Measurements from ENCODE around the gene CHDH.

Gene CHDH, protein sequence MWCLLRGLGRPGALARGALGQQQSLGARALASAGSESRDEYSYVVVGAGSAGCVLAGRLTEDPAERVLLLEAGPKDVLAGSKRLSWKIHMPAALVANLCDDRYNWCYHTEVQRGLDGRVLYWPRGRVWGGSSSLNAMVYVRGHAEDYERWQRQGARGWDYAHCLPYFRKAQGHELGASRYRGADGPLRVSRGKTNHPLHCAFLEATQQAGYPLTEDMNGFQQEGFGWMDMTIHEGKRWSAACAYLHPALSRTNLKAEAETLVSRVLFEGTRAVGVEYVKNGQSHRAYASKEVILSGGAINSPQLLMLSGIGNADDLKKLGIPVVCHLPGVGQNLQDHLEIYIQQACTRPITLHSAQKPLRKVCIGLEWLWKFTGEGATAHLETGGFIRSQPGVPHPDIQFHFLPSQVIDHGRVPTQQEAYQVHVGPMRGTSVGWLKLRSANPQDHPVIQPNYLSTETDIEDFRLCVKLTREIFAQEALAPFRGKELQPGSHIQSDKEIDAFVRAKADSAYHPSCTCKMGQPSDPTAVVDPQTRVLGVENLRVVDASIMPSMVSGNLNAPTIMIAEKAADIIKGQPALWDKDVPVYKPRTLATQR

DNA sequence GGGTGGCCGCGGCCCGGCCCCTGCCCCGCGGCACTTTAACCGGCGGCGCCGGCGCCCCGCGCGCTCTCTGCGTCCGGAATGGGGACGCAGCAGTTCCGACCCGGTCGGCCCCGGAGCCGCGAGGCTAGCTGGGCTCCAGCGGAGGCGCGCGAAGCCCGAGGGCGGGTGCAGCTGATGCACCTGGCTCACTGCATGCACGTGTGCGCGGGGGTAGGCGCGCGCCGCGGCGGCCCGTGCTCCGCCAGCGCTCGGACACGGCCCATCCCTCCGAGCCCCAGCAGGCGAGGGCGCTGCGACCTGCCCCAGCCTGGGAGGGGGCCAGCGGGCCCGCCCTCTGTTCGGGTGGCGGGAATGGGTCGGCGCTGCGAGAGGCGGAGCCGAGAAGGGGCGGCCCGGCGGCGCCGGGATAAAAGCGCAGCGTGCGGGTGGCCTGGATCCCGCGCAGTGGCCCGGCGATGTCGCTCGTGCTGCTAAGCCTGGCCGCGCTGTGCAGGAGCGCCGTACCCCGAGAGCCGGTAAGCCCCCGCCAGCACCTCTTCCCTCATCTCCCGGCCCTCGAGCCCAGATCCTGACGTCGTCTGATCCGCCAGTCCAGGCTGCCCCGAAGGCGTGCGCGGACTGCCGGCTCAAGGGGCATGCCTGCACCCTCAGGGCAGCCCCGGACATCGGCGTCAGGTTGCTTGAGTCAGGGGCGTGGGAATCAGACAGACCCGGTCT is at the start of gene CHDH, which contains the start of gene IL17RB:
CHDH (minus strand) TSS at position 286 of the 717 bp plus-strand sequence. CDS start 22,411 bp downstream, outside the sequence.
IL17RB (plus strand) TSS at position 435 of the 717 bp plus-strand sequence; CDS start at position 456, 21 bp downstream.
- no peak for DNase-seq

GRCh38 chr3:53892286-53892637 is 46.0 kb upstream of the CHDH start:
- DNase-seq = no peak

- peak; percentile 99 for DNase-seq
Measured at GRCh38 chr3:53891497-53892285, 45.5 kb upstream of the CHDH start, which contains the start of gene SELENOK. Gene SELENOK, minus strand, starts transcription at chr3:53891859.

DNA sequence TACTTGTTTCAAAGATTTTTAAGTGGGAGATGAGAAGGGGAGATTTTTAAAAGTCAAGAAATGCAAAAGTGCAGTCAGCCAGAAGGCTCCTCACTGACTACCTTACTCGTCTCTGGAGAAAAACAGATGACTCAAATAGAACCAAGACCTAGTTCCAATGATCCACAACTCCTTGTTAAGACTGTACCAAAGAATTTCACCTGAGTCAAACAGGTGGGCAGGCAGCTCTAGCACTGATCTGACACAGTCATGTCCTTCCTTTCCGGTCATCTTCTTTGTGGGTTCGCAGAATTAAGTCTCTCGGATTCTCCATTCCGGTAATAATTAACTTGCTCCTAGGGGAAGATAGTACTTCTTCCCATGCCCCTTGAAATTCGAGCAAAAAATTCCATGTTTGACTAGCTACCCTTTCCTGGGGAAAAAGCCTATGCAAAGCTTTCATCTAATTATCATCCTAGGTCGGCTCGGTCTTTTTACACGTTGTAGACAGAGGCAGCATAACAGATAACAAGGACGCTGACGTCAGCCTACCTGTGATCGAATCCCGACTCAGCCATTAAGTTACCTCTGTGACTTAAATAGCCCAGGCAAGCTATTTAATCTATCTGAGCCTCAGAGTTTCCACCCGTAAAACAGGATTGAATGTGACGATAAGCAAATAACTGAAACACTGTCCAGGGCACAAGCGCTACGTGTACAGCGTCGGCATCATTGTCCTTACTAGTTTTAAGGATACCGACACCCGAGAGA is 44.7 kb upstream of the CHDH start:
- DNase-seq = peak; percentile 65

GRCh38 chr3:53888232-53888631 is 42.0 kb upstream of the CHDH start:
- peak; percentile 81 for DNase-seq

DNA sequence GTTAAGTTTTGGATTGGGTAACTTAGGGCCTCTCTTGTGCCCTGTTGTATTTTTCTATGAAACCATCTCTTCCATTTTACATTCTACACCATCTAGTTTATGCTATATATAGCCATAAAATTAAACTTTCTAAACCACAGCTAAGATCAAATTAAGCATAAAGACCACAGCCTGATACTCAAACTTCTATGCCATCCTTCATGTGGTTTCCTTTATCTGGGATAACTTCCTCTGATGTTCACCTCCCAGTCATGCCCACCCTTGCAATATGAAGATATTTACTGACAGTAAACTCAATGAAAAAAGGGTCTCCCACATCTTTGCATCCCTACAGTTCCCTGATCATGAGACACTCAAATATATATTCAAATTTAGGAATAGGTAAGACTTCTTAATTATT is 41.2 kb upstream of the CHDH start:
- DNase-seq = no peak

DNA sequence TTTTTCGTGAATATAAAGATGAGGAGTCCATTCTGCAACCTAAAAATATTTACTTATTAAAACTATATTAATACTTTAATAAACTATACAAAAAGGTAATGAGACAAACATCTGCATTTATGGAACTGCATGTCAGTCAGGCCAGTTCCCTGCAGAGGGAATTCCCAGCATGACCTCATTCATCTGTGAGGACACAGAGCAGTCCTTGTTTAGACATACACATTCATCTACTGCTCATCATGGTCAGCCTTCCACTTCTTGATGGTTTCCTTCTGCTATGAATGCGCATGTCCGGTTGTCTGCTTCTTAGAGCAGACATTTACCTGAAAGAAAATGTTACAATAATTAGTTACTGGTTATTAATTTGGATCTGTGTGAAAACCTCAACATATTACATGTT is 39.0 kb upstream of the CHDH start:
- no peak for DNase-seq

GRCh38 chr3:53884623-53885022 is 38.4 kb upstream of the CHDH start:
- no peak for DNase-seq

- DNase-seq = no peak
Measured at GRCh38 chr3:53883008-53883407, 36.8 kb upstream of the CHDH start.

GRCh38 chr3:53881691-53882593 is 35.7 kb upstream of the CHDH start, which contains the start of gene ACTR8:
Gene ACTR8, minus strand, starts transcription at chr3:53882152. Its CDS starts 51 bp downstream, at chr3:53882101.
- peak; percentile 78 for DNase-seq

DNA sequence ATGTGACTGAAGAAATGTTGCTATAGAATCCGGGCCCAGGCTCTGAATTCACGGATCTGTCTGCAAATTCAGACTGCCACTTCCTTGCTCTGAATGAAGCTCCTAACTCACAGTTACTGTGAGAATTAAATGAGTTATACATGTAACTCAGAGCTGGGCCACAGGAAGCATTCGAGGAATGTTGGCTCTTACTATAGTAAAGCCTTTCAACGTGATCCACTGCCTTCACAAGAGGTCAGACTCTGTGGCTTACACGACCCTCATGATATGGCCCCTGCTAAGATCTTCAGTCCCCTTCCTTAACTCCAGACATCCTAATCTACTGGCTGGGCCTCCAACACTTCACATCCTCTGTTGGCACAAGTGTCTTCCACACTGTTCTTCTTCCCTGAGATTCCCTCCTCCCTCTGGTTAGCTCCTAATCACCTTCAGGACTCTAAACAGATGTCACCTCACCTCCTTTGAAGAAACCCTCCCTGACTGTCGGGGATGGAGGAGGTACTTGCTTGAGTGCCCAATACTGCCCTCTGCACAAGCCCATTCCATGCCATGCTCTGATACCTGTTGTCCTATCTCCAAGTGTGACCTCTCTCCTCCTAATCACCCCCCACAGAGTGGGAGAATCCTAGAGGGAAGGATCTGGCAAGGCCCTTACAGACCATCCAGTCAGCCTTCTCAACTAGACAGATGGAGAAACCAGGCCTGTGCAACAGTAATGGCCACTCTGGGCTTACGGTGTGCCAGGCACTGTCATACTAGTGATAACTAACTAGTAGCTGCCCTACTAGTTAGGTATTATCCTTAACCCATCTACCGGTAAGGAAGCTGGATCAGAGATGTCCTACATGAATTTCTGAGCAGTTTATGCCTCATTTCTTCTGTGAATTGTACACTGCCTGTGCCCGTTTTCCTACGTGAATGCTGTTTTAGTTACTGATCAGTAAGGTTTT is 34.5 kb upstream of the CHDH start:
- DNase-seq = peak; percentile 19

DNA sequence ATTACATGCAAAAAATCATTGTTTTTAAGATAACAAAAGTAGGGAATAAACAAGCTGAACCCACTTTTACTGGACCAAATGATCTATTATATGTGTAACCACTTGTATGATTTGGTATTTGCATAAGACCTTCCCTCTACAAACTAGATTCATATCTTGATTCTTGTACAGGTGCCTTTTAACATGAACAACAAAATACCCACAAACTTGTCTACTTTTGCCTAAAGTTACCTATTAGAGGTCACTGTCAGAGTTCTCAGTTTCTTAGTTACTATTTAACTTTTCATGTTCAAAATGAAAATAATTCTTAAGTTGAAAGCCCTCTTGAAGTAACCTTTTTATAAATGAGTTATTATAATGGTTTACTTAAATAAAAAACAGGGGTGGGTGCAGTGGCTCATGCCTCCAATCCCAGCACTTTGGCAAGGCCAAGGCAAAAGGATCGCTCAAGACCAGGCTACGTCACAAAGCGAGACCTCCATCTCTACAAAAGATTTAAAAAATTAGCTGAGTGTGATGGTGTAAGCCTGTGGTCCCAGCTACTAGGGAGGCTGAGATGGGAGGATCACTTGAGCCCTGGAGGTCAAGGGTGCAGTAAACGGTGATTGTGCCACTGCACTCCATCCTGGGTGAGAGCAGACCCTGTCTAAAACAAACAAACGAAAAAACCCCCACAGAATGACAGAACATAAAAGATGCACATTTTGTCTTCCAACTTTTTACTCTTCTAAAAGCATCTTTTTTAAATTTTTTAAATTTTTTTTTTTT is 19.7 kb upstream of the CHDH start:
- DNase-seq = no peak

DNA sequence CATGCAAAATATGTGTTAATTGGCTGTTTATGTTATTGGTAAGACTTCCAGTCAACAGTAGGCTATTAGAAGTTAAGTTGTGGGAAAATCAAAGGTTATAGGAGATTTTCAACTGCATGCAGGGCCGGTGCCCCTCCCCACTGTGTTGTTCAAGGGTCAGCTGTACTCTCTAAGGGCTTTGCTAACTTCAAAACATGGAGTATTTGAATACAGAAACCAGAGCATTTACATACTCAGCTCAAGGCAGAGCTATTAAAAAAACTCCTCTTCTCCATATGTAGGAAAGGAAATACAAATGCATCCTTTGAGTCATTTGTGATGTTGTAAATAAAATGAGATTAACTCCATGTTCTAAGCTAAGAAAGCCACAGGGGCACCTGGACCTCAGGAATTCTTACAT is 16.9 kb upstream of the CHDH start:
- DNase-seq = no peak

- DNase-seq = no peak
Measured at GRCh38 chr3:53862241-53862640, 16.0 kb upstream of the CHDH start.

- DNase-seq = no peak
Measured at GRCh38 chr3:53860196-53860595, 14.0 kb upstream of the CHDH start.

DNA sequence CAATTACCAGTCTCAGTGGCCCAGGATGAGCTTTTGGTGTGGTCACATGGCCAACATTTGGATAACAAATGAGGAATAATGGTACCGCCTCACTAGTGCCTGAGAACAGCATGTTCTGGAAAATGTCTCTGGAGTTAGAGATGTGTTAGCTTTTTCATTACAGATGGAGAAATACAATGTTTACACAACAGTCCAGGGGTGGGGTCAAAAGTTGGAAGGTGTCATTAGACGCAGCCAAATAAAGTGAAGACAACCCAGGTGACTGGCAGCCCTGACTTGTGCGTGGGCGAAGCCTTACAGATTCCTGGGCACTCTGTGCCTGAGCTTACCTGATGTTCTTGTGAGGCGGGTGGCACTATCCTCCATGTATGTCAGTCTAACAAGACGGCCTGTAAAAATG is 13.0 kb upstream of the CHDH start:
- DNase-seq = no peak

DNA sequence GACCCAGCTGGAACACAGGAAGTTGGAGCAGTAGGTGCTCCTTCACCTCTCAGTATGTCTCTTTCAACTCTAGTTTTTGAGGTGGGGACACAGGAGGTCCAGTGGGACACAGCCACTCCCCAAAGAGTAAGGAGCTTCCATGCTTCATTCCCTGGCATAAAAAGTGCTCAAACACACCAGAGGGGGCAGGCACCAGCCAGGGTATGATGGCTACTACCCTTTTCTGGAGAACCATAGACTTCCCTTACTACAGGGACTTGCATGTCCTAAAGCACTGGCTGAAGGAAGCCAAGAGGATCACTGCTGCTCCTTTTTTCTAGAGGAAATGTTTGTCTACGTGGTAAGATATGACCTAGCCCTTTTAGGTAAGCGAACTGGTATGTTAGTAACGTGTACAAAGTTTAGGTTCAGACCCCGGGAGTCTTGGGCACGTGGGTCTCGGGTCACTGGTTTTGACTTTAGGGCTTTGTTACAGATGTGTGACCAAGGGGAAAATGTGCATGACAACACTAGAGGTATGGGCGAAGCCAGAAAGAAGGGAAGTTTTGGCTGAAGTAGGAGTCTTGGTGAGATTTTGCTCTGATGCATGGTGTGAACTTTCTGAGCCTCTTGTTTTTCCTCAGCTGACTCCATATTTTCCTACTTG is 12.0 kb upstream of the CHDH start:
- DNase-seq = no peak

DNA sequence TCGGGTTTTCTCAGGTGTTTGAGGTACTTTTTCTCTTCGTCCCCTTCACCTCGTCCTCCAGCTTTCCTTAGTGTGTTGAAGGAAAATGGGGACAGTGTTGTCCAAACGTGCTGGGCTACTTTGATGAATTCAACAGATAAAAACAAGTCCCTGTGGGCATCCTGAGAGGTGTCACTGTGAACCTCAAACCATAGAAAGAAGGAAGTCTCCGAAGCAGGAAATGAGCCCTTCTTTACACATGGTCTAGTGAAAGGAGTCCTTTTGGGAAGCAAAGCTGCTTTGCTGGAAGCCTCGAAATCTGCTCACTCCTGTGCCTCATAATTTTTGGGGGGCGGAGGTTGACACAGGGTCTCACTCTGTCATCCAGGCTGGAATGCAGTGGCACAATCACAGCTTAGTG is 10.7 kb upstream of the CHDH start:
- DNase-seq = no peak

Measured in hematopoietic multipotent progenitor cell treated with erythropoietin and hydrocortisone succinate and interleukin-3 and kit ligand, for 8 days (in vitro differentiated cells).